B cell (primary cell): ENCODE data around the gene EPHB1. TPM values are rescaled to one million over a fixed set of nuclear protein-coding genes. Genes with fewer than 3 reads are reported as not detected.

ENCODE experiments used
- ATAC-seq: fragments of 200-7000 bp; cut with Tn5 transposase; one replicate; pipeline ENCODE4 v1.10.0; 2021; ENCODE audit warnings: low read depth, mild to moderate bottlenecking, moderate number of reproducible peaks, moderate library complexity
- CTCF ChIA-PET: fragments of 350-600 bp; sonication (Branson Sonifier 250); formaldehyde crosslinking; loops from one replicate; lab custom pipeline; 2021; ENCODE audit warnings: antibody characterized with exemption, inconsistent platforms; lab: Charles Lee
- POLR2A ChIA-PET: fragments of 350-600 bp; sonication (Branson Sonifier 250); formaldehyde crosslinking; loops from one replicate; lab custom pipeline; 2021; ENCODE audit warnings: antibody characterized with exemption; lab: Charles Lee
- DNase-seq: peaks from one replicate; pipeline ENCODE4 v3.0.0; 2013
- H2AFZ ChIP-seq: 2 replicates; pipeline ENCODE4 v1.6.1; 2012; ENCODE audit warnings: mild to moderate bottlenecking, low read depth, low read length; ENCODE audit not compliant: insufficient read depth, poor library complexity, severe bottlenecking
- H3K27ac ChIP-seq, 2 donors: 1 replicate in 1 of 2; 2 replicates in 1 of 2; pipeline ENCODE4 v1.5.1; 2012 to 2013; ENCODE audit warnings: low read length in 2 of 2, mild to moderate bottlenecking in 2 of 2, moderate library complexity in 1 of 2
- H3K27me3 ChIP-seq, 4 experiments: fragments of 200-600 bp in 1 of 4; sonication (generic) in 1 of 4; replicated peaks in 1 of 4; 1 replicate in 2 of 4; 2 replicates in 2 of 4; pipeline versions ENCODE4 v1.6.1 to v1.7.0; 2013 to 2016; ENCODE audit warnings: low read length in 3 of 4, mild to moderate bottlenecking in 2 of 4, mixed read lengths in 1 of 4, moderate library complexity in 1 of 4; ENCODE audit not compliant: insufficient read depth in 4 of 4, control insufficient read depth in 3 of 4; ENCODE audit errors: control extremely low read depth in 1 of 4
- H3K36me3 ChIP-seq, 2 experiments: replicated peaks in 1 of 2; 1 replicate in 1 of 2; 2 replicates in 1 of 2; pipeline versions ENCODE4 v1.6.1 to v1.7.1; 2013; ENCODE audit warnings: low read length in 1 of 2; ENCODE audit not compliant: insufficient read depth in 2 of 2, control insufficient read depth in 1 of 2; ENCODE audit errors: control extremely low read depth in 1 of 2, extremely low read depth in 1 of 2
- H3K4me1 ChIP-seq, 2 donors: fragments of 200-600 bp in 1 of 2; sonication (generic) in 1 of 2; 1 replicate in 1 of 2; 2 replicates in 1 of 2; pipeline versions ENCODE4 v1.5.1 to v1.6.1; 2013 to 2017; ENCODE audit warnings: low read length in 2 of 2; ENCODE audit not compliant: control insufficient read depth in 2 of 2, insufficient read depth in 2 of 2
- H3K4me2 ChIP-seq: replicated peaks from 2 replicates; pipeline ENCODE3; 2012; ENCODE audit warnings: mild to moderate bottlenecking, low read depth, low read length; ENCODE audit not compliant: poor library complexity, severe bottlenecking
- H3K4me3 ChIP-seq, 5 experiments: fragments of 200-600 bp in 1 of 5; sonication (generic) in 1 of 5; 1 replicate in 3 of 5; 2 replicates in 2 of 5; pipeline versions ENCODE4 v1.5.1 to v1.7.0; 2011 to 2016; ENCODE audit warnings: low read length in 4 of 5, mild to moderate bottlenecking in 4 of 5, low read depth in 2 of 5, control low read depth in 1 of 5, moderate library complexity in 1 of 5; ENCODE audit not compliant: insufficient read depth in 1 of 5; ENCODE audit errors: control extremely low read depth in 1 of 5, extremely low read depth in 1 of 5
- H3K79me2 ChIP-seq: fragments of 200-600 bp; sonication (generic); one replicate; pipeline ENCODE4 v1.6.0; 2016; ENCODE audit warnings: low read length; ENCODE audit not compliant: control insufficient read depth, insufficient read depth
- H3K9ac ChIP-seq: fragments of 200-600 bp; sonication (generic); 2 replicates; pipeline ENCODE4 v1.6.1; 2017; ENCODE audit warnings: mild to moderate bottlenecking, low read length, moderate library complexity
- H3K9me3 ChIP-seq, 3 donors: one replicate each; pipeline versions ENCODE4 v1.6.1 to v1.7.1; 2013; ENCODE audit warnings: low read length in 2 of 3; ENCODE audit not compliant: control insufficient read depth in 2 of 3, insufficient read depth in 1 of 3; ENCODE audit errors: control extremely low read depth in 1 of 3
- H4K20me1 ChIP-seq: 2 replicates; pipeline ENCODE4 v1.6.0; 2012; ENCODE audit warnings: mild to moderate bottlenecking, low read length; ENCODE audit not compliant: insufficient read depth, control insufficient read depth, poor library complexity, severe bottlenecking
- H3K27ac Mint-ChIP-seq: one replicate; pipeline ENCODE4 v1.8.0; 2021; ENCODE audit warnings: mixed read lengths
- H3K27me3 Mint-ChIP-seq: one replicate; pipeline ENCODE4 v1.8.0; 2021; ENCODE audit warnings: mixed read lengths
- H3K4me1 Mint-ChIP-seq: one replicate; pipeline ENCODE4 v1.8.0; 2021; ENCODE audit warnings: mixed read lengths
- H3K4me3 Mint-ChIP-seq: one replicate; pipeline ENCODE4 v1.8.0; 2021; ENCODE audit warnings: mixed read lengths
- H3K9me3 Mint-ChIP-seq: one replicate; pipeline ENCODE4 v1.8.0; 2022; ENCODE audit warnings: mixed read lengths; ENCODE audit not compliant: insufficient read depth
- CTCF ChIP-seq: fragments of 200-600 bp; IDR thresholded peaks from one replicate; pipeline ENCODE4 v1.8.0; 2022; ENCODE audit warnings: antibody characterized with exemption, mild to moderate bottlenecking
- EZH2 ChIP-seq: IDR thresholded peaks from 2 replicates; pipeline ENCODE4 v1.6.1; 2012; ENCODE audit warnings: borderline replicate concordance, low read depth, mild to moderate bottlenecking, moderate library complexity, low read length; ENCODE audit not compliant: insufficient read depth, poor library complexity, severe bottlenecking
- WGBS: methylation state at CpG from one replicate; pipeline ENCODE4 v1.1.5; 2013; ENCODE audit warnings: missing lambda C conversion rate; ENCODE audit not compliant: insufficient coverage; 5-methylcytosine and 5-hydroxymethylcytosine counted together
- intact Hi-C: fragments of 100-400 bp; cut with micrococcal nuclease; formaldehyde crosslinking; loops from one replicate; pipeline ENCODE4 v1.10.0; 2022
- polyA plus RNA-seq: library from polyadenylated mRNA; depleted of rRNA; stranded (reverse); fragments of >200 nt; gene quantifications from 2 replicates; pipeline ENCODE4 v1.2.3, GENCODE V29; 2012
- total RNA-seq, 2 donors: library from RNA; stranded (reverse); fragments of 120-200 nt in 1 of 2; gene quantifications; 1 replicate in 1 of 2; 2 replicates in 1 of 2; pipeline versions ENCODE4 v1.2.3 to v1.2.4, GENCODE V29; 2013 to 2022

The EPHB1 gene
- total and polyA plus RNA-seq, 2 donors (not counting 1 experiment from before 2014, with no cell fraction given) = 0.01 TPM; not detected in 1

DNA sequence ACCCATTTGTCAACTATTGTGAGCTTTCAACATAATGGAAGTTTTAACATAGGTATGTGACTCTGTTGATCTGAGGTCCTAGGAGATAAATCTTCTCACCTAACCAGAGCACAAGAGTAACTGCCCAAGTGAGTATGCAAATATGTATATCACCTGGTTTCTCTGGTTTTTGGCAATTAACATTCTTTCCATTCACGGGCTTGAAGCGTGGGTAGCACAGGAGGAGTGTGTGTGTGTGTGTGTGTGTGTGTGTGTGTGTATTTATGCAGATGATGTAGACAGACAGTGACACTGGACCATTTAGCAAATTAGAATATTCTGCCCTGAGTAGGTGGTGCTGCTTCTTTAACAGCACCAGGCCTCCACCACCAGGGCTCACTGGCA, 15.0 kb downstream of the EPHB1 start:
- no peaks in the 10 kb centered on the region for H3K9me3 ChIP-seq
- intact Hi-C loops = no loop called here
- DNase-seq = no peak
- H3K4me2 ChIP-seq = no peak overlapping the region
- WGBS = no CpG with 5 or more reads among the region's 2 CpGs
- Mint-ChIP-seq H3K4me1 (peaks cover 2% of the 10 kb centered on the region), H3K27ac (no peak overlapping the region), H3K4me3 (no peak overlapping the region), H3K27me3 (peaks cover 7% of the 10 kb centered on the region), H3K9me3 (no peaks in the 10 kb centered on the region)
- no peak for ATAC-seq
- POLR2A ChIA-PET = interaction anchor here (0.7 kb wide), 1 partner anchor 84 kb away, joined by 4 read pairs; no protein-coding TSS in a partner anchor
- no peaks in the 10 kb centered on the region for H3K4me1 ChIP-seq
- no peak for TF ChIP-seq CTCF
- no peak for TF ChIP-seq EZH2
- CTCF ChIA-PET = no interaction called here
- H4K20me1 ChIP-seq = no peaks in the 10 kb centered on the region
- H2AFZ ChIP-seq = no peak overlapping the region
- no peak overlapping the region for H3K27ac ChIP-seq
- H3K4me3 ChIP-seq = no peak overlapping the region
- H3K79me2 ChIP-seq = no peaks in the 10 kb centered on the region
- H3K36me3 ChIP-seq = no peaks in the 10 kb centered on the region
- H3K27me3 ChIP-seq = no peaks in the 10 kb centered on the region
- no peak overlapping the region for H3K9ac ChIP-seq

- Mint-ChIP-seq H3K27ac (no peak overlapping the region), H3K4me3 (no peak overlapping the region), H3K4me1 (peaks cover 2% of the 10 kb centered on the region), H3K27me3 (peaks cover 3% of the 10 kb centered on the region), H3K9me3 (no peaks in the 10 kb centered on the region)
- Histone ChIP-seq H4K20me1 (no peaks in the 10 kb centered on the region), H3K9me3 (no peaks in the 10 kb centered on the region), H3K4me1 (no peaks in the 10 kb centered on the region), H3K27me3 (no peaks in the 10 kb centered on the region), H3K36me3 (no peaks in the 10 kb centered on the region), H3K4me2 (no peak overlapping the region), H3K4me3 (no peak overlapping the region), H2AFZ (no peak overlapping the region), H3K79me2 (no peaks in the 10 kb centered on the region), H3K27ac (no peak overlapping the region), H3K9ac (no peak overlapping the region)
- no CpG with 5 or more reads among the region's 2 CpGs for WGBS
- intact Hi-C loops = no loop called here
- DNase-seq (no peak), ATAC-seq (no peak)
- TF ChIP-seq EZH2 (no peak), CTCF (no peak)
- CTCF ChIA-PET = no interaction called here
- POLR2A ChIA-PET = no interaction called here
Observed at GRCh38 chr3:134810850-134811249, 15.8 kb downstream of the EPHB1 start.
